ENCODE measurements around the gene MSH3. TPM values are rescaled to one million over a fixed set of nuclear protein-coding genes. Genes with fewer than 3 reads are reported as not detected.
"Not testable (repeated sequence)": the region's sequence is repeated elsewhere in the genome, so short reads cannot be mapped to it uniquely, and the experiment has no call there.

MSH3 gene
- total RNA-seq, 2 experiments from 2014 or later: 22.6 to 22.9 TPM

- peaks cover 47% of the 10 kb centered on the region for H3K36me3 Mint-ChIP-seq
- peaks cover 17% of the 10 kb centered on the region for H3K4me1 Mint-ChIP-seq
- H3K4me3 Mint-ChIP-seq: no peak overlapping the region
- no peak for DNase-seq
- H3K9me3 Mint-ChIP-seq: no peaks in the 10 kb centered on the region
- no peaks in the 10 kb centered on the region for H3K27me3 Mint-ChIP-seq
- H3K27ac Mint-ChIP-seq: no peak overlapping the region
Observed at GRCh38 chr5:80870442-80870841, 216.0 kb downstream of the MSH3 start.

GRCh38 chr5:80871541-80871961 is 217.1 kb downstream of the MSH3 start:
- Mint-ChIP-seq H3K36me3 (peaks cover 38% of the 10 kb centered on the region), H3K9me3 (no peaks in the 10 kb centered on the region), H3K27me3 (no peaks in the 10 kb centered on the region), H3K4me1 (peaks cover 15% of the 10 kb centered on the region), H3K27ac (no peak overlapping the region), H3K4me3 (no peak overlapping the region)
- peak; percentile 8 for DNase-seq

- Mint-ChIP-seq H3K4me1 (peaks cover 7% of the 10 kb centered on the region), H3K9me3 (no peaks in the 10 kb centered on the region), H3K36me3 (peaks cover 34% of the 10 kb centered on the region), H3K27me3 (no peaks in the 10 kb centered on the region), H3K27ac (no peak overlapping the region), H3K4me3 (no peak overlapping the region)
- DNase-seq: no peak
Observed at GRCh38 chr5:80874162-80874561, 219.7 kb downstream of the MSH3 start.

GRCh38 chr5:80877592-80877991 is 223.1 kb downstream of the MSH3 start:
- DNase-seq: no peak
- Mint-ChIP-seq H3K27ac (no peak overlapping the region), H3K36me3 (peaks cover 44% of the 10 kb centered on the region), H3K27me3 (no peaks in the 10 kb centered on the region), H3K4me1 (no peaks in the 10 kb centered on the region), H3K9me3 (no peaks in the 10 kb centered on the region), H3K4me3 (no peak overlapping the region)

- no peak for DNase-seq
- Mint-ChIP-seq H3K4me1 (peaks cover 15% of the 10 kb centered on the region), H3K9me3 (no peaks in the 10 kb centered on the region), H3K27ac (no peak overlapping the region), H3K4me3 (no peak overlapping the region), H3K36me3 (peaks cover 37% of the 10 kb centered on the region), H3K27me3 (no peaks in the 10 kb centered on the region)
Observed at GRCh38 chr5:80881726-80882125, 227.3 kb downstream of the MSH3 start.

GRCh38 chr5:80883390-80883789 is 228.9 kb downstream of the MSH3 start:
- Mint-ChIP-seq H3K4me1 (peaks cover 15% of the 10 kb centered on the region), H3K36me3 (peaks cover 27% of the 10 kb centered on the region)
- DNase-seq, H3K4me3 Mint-ChIP-seq, H3K27me3 Mint-ChIP-seq, H3K27ac Mint-ChIP-seq, H3K9me3 Mint-ChIP-seq: not testable (repeated sequence)

GRCh38 chr5:80884086-80884813 is 229.8 kb downstream of the MSH3 start:
- H3K36me3 Mint-ChIP-seq: peaks cover 23% of the 10 kb centered on the region
- H3K4me3 Mint-ChIP-seq: no peak overlapping the region
- H3K27ac Mint-ChIP-seq: peak overlapping the region; percentile 5
- H3K4me1 Mint-ChIP-seq: peaks cover 15% of the 10 kb centered on the region
- DNase-seq: no peak
- H3K9me3 Mint-ChIP-seq: no peaks in the 10 kb centered on the region
- H3K27me3 Mint-ChIP-seq: no peaks in the 10 kb centered on the region

- Mint-ChIP-seq H3K27me3 (no peaks in the 10 kb centered on the region), H3K4me1 (peaks cover 15% of the 10 kb centered on the region), H3K9me3 (no peaks in the 10 kb centered on the region), H3K27ac (peak overlapping the region; percentile 5), H3K4me3 (no peak overlapping the region), H3K36me3 (peaks cover 22% of the 10 kb centered on the region)
- no peak for DNase-seq
Observed at GRCh38 chr5:80884929-80885328, 230.5 kb downstream of the MSH3 start.

- no peak overlapping the region for H3K4me3 Mint-ChIP-seq
- H3K4me1 Mint-ChIP-seq: peaks cover 15% of the 10 kb centered on the region
- no peak for DNase-seq
- H3K27ac Mint-ChIP-seq: no peak overlapping the region
- no peaks in the 10 kb centered on the region for H3K27me3 Mint-ChIP-seq
- H3K9me3 Mint-ChIP-seq: no peaks in the 10 kb centered on the region
- H3K36me3 Mint-ChIP-seq: peaks cover 23% of the 10 kb centered on the region
Observed at GRCh38 chr5:80885396-80886000, 231.0 kb downstream of the MSH3 start.

- Mint-ChIP-seq H3K27me3 (no peaks in the 10 kb centered on the region), H3K9me3 (no peaks in the 10 kb centered on the region), H3K4me3 (no peak overlapping the region), H3K36me3 (peaks cover 6% of the 10 kb centered on the region), H3K27ac (no peak overlapping the region), H3K4me1 (no peaks in the 10 kb centered on the region)
- no peak for DNase-seq
Observed at GRCh38 chr5:80894083-80894482, 239.6 kb downstream of the MSH3 start.

GRCh38 chr5:80895523-80895922 is 241.1 kb downstream of the MSH3 start:
- Mint-ChIP-seq H3K4me1 (no peaks in the 10 kb centered on the region), H3K4me3 (no peak overlapping the region), H3K36me3 (peaks cover 7% of the 10 kb centered on the region), H3K27me3 (no peaks in the 10 kb centered on the region), H3K27ac (no peak overlapping the region), H3K9me3 (no peaks in the 10 kb centered on the region)
- no peak for DNase-seq

GRCh38 chr5:80902624-80903023 is 248.2 kb downstream of the MSH3 start:
- H3K27me3 Mint-ChIP-seq, H3K27ac Mint-ChIP-seq, DNase-seq, H3K4me3 Mint-ChIP-seq, H3K4me1 Mint-ChIP-seq: not testable (repeated sequence)
- Mint-ChIP-seq H3K36me3 (peaks cover 27% of the 10 kb centered on the region), H3K9me3 (peaks cover 15% of the 10 kb centered on the region)

- no peaks in the 10 kb centered on the region for H3K4me1 Mint-ChIP-seq
- H3K27ac Mint-ChIP-seq: no peak overlapping the region
- H3K4me3 Mint-ChIP-seq: no peak overlapping the region
- H3K36me3 Mint-ChIP-seq: peaks cover 25% of the 10 kb centered on the region
- no peak for DNase-seq
- no peaks in the 10 kb centered on the region for H3K27me3 Mint-ChIP-seq
- peaks cover 15% of the 10 kb centered on the region for H3K9me3 Mint-ChIP-seq
Observed at GRCh38 chr5:80904533-80905187, 250.2 kb downstream of the MSH3 start.

GRCh38 chr5:80905405-80905804 is 251.0 kb downstream of the MSH3 start:
- H3K27me3 Mint-ChIP-seq: no peaks in the 10 kb centered on the region
- DNase-seq: no peak
- no peak overlapping the region for H3K27ac Mint-ChIP-seq
- H3K9me3 Mint-ChIP-seq: peaks cover 15% of the 10 kb centered on the region
- H3K4me1 Mint-ChIP-seq: no peaks in the 10 kb centered on the region
- H3K4me3 Mint-ChIP-seq: no peak overlapping the region
- H3K36me3 Mint-ChIP-seq: peaks cover 24% of the 10 kb centered on the region

- no peaks in the 10 kb centered on the region for H3K27me3 Mint-ChIP-seq
- no peak overlapping the region for H3K4me3 Mint-ChIP-seq
- peaks cover 5% of the 10 kb centered on the region for H3K9me3 Mint-ChIP-seq
- peaks cover 2% of the 10 kb centered on the region for H3K36me3 Mint-ChIP-seq
- H3K4me1 Mint-ChIP-seq: no peaks in the 10 kb centered on the region
- DNase-seq: no peak
- no peak overlapping the region for H3K27ac Mint-ChIP-seq
Observed at GRCh38 chr5:80912479-80912878, 258.0 kb downstream of the MSH3 start.
